GM15510 (cell line): Measurements from ENCODE around the gene PCAT7.

Source experiments
- POLR2A ChIP-seq: IDR thresholded peaks from 3 replicates; pipeline ENCODE4 v1.6.1; 2011; ENCODE audit warnings: borderline replicate concordance; ENCODE audit not compliant: insufficient read length; ENCODE audit errors: extremely low read depth

Gene PCAT7

GRCh38 chr9:94586814-94587213, 31.9 kb downstream of the PCAT7 start:
- no peak for TF ChIP-seq POLR2A

GRCh38 chr9:94588681-94589080, 33.8 kb downstream of the PCAT7 start:
- no peak for TF ChIP-seq POLR2A

GRCh38 chr9:94591876-94592275, 37.0 kb downstream of the PCAT7 start:
- no peak for TF ChIP-seq POLR2A

GRCh38 chr9:94593459-94594345, 38.8 kb downstream of the PCAT7 start, which contains the start of gene FBP2:
Gene FBP2, minus strand, starts transcription at chr9:94593824. Its CDS starts 98 bp downstream, at chr9:94593726.
- TF ChIP-seq POLR2A = no peak

- TF ChIP-seq POLR2A = no peak
These were observed 44.2 kb downstream of the PCAT7 start for GRCh38 chr9:94599102-94599501.

GRCh38 chr9:94600258-94600657, 45.4 kb downstream of the PCAT7 start:
- no peak for TF ChIP-seq POLR2A

GRCh38 chr9:94600715-94601114, 45.8 kb downstream of the PCAT7 start:
- no peak for TF ChIP-seq POLR2A

GRCh38 chr9:94602666-94603065, 47.8 kb downstream of the PCAT7 start:
- TF ChIP-seq POLR2A = no peak

GRCh38 chr9:94603259-94604160, 48.6 kb downstream of the PCAT7 start:
- no peak for TF ChIP-seq POLR2A

GRCh38 chr9:94606646-94607422, 52.0 kb downstream of the PCAT7 start:
- no peak for TF ChIP-seq POLR2A

GRCh38 chr9:94607423-94607691, 52.5 kb downstream of the PCAT7 start:
- no peak for TF ChIP-seq POLR2A

- TF ChIP-seq POLR2A = no peak
These were observed 55.3 kb downstream of the PCAT7 start for GRCh38 chr9:94610181-94610606.

- TF ChIP-seq POLR2A = no peak
These were observed 56.8 kb downstream of the PCAT7 start for GRCh38 chr9:94611638-94612068.

- TF ChIP-seq POLR2A = no peak
These were observed 57.2 kb downstream of the PCAT7 start for GRCh38 chr9:94612071-94612470.

GRCh38 chr9:94613003-94613402, 58.1 kb downstream of the PCAT7 start:
- TF ChIP-seq POLR2A = no peak

GRCh38 chr9:94619026-94619425, 64.1 kb downstream of the PCAT7 start:
- no peak for TF ChIP-seq POLR2A
